Stimulated activated CD8-positive, alpha-beta memory T cell treated with anti-CD3 and anti-CD28 coated beads, Interleukin-12 subunit alpha, Interleukin-12 subunit beta, amount 100 ng/mL, for 24 hours (primary cell): ENCODE results near the gene KLF9.
"Not testable (repeated sequence)": the region's sequence is repeated elsewhere in the genome, so short reads cannot be mapped to it uniquely, and the experiment has no call there.

Source experiments
- DNase-seq: peaks from one replicate; pipeline ENCODE4 v3.0.0-alpha.2; 2020; ENCODE audit errors: extremely low read depth

Gene KLF9

GRCh38 chr9:70405808-70406433 lies 8.5 kb downstream of the KLF9 start:
- DNase-seq: no peak

- no peak for DNase-seq
Observed at GRCh38 chr9:70404261-70404660, 10.2 kb downstream of the KLF9 start.

GRCh38 chr9:70403618-70404025 lies 10.8 kb downstream of the KLF9 start:
- DNase-seq: no peak

GRCh38 chr9:70403166-70403565 lies 11.3 kb downstream of the KLF9 start:
- DNase-seq: no peak

GRCh38 chr9:70402213-70402612 lies 12.2 kb downstream of the KLF9 start:
- DNase-seq: no peak

GRCh38 chr9:70401241-70401640 lies 13.2 kb downstream of the KLF9 start:
- DNase-seq: not testable (repeated sequence)

GRCh38 chr9:70400107-70400892 lies 14.2 kb downstream of the KLF9 start:
- no peak for DNase-seq

- DNase-seq: no peak
Observed at GRCh38 chr9:70399141-70399540, 15.3 kb downstream of the KLF9 start.

GRCh38 chr9:70398145-70398556 lies 16.3 kb downstream of the KLF9 start:
- DNase-seq: no peak

GRCh38 chr9:70395652-70396051 lies 18.8 kb downstream of the KLF9 start:
- no peak for DNase-seq

GRCh38 chr9:70392850-70393249 lies 21.6 kb downstream of the KLF9 start:
- DNase-seq: no peak

- DNase-seq: no peak
Observed at GRCh38 chr9:70392189-70392588, 22.3 kb downstream of the KLF9 start.

GRCh38 chr9:70390933-70391341 lies 23.5 kb downstream of the KLF9 start:
- no peak for DNase-seq

GRCh38 chr9:70389621-70390266 lies 24.7 kb downstream of the KLF9 start:
- DNase-seq: no peak

GRCh38 chr9:70389188-70389587 lies 25.3 kb downstream of the KLF9 start:
- no peak for DNase-seq

- no peak for DNase-seq
Observed at GRCh38 chr9:70387663-70388062, 26.8 kb downstream of the KLF9 start.

- DNase-seq: no peak
Observed at GRCh38 chr9:70385426-70385825, 29.0 kb downstream of the KLF9 start.

GRCh38 chr9:70382709-70383605 lies 31.5 kb downstream of the KLF9 start:
- DNase-seq: no peak

- no peak for DNase-seq
Observed at GRCh38 chr9:70382046-70382708, 32.3 kb downstream of the KLF9 start.

GRCh38 chr9:70374962-70375618 lies 39.4 kb downstream of the KLF9 start:
- no peak for DNase-seq
